Stimulated activated CD4-positive, alpha-beta T cell treated with anti-CD3 and anti-CD28 coated beads, TNF-alpha, amount 100 ng/mL, for 1 hour (primary cell): ENCODE results near the gene KCNJ12.
"Not testable (repeated sequence)": the region's sequence is repeated elsewhere in the genome, so short reads cannot be mapped to it uniquely, and the experiment has no call there.

Source experiments
- DNase-seq, 3 donors: peaks; one replicate each; pipeline ENCODE4 v3.0.0-alpha.2; 2020; ENCODE audit warnings: low read depth in 3 of 3, low spot score in 1 of 3

KCNJ12 gene

DNA sequence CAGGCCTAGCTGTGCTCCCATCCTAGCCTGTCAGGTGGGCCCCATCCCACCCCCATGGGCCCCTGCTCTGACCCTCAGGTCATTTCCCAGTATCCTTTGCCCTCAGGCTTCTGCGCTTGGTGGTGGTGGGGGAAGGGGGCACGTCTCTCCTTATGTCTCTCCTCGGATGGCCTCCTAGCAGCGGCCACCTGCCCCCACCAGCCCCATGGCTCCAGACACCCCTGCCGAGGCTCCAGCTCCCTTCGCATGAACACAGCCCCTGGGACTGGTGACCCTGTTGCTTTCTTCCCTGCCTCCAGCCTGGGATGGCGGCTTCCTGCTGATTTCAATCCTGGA lies 27.3 kb upstream of the KCNJ12 start:
- DNase-seq = not testable (repeated sequence)

DNA sequence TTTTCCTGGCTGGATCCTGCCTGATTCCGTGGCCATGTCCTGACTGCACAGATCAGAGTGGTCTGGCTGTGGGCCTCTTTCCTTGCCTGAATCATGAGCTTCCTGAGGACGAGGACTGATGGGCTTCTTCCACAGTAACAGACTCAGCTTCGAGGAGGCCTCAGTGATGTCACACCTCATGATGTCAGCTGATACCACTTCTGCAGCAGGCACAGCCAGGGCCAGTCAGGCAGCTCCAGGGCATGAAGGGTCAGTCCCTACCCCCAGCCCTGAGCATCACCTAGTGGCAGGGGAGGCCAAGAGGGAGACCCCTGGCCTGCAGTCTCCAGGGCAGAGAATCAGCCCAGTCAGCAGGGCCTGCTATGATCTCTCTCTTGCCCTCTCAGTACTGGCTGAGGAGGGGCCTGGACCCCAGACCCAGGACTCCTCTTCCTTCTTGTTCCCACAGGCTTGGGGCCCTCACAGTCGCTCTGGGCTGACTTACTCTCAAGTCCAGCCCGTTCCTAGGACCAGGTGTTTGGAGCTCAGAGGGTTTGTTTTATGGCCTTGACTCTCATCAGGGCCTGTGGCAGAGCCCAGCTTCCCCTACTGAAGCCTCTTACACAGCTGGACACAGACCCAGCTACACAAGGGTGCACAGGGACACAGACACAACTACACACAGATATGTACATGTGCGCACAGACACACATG lies 26.7 kb upstream of the KCNJ12 start:
- not testable (repeated sequence) for DNase-seq

DNA sequence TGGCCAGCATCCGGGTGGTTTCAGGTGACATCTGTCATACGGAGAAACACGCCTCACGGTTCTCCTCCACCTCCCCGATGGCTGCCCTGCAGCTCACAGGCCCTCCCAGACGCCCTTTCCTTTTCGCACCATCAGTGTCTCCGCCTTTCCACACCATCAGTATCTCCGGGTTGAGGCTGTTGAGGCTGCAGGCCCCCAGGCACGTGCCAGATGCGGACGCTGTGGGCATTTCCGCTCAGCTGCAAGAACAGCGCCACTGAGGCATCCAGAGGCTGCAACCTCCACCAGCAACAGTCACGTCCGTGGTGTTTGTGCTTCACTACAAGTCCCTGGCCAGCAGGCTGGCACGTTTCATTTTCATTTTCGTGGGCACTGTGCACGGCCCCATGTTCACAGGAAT lies 25.7 kb upstream of the KCNJ12 start:
- not testable (repeated sequence) for DNase-seq

DNA sequence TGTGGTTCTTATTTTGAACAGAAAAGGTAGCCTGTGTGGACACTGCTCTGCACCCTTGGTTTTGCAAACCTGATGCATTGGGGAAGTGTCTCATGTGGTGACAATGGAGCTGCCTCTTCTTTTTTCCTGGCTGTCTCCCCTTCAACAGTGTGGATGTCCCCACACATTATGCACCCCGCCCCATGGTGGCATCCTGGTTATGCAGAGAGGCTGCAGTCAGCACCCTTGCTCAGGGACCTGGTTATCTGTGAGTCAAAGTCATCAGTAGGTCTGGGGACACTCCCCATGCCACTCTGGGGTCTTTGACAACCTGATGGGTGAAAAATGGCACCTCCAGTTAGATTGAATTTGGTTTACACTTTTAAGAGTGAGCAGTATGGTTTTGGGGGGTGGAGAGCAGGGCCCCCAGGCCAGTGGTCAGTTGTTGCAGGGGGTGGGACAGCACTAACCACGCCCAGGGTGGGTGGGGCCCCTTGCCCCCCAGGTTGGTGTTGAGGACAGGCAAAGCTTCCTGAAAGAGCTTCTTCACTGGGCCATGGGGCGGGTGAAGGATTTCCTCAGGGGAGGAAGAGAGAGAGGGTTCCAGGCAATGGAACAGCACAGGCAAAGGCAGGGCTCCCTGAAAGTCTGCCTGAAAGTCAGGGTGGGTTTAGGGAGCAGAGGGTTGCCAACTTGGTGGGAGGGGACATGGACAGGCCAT lies 24.6 kb upstream of the KCNJ12 start:
- no peak for DNase-seq

DNA sequence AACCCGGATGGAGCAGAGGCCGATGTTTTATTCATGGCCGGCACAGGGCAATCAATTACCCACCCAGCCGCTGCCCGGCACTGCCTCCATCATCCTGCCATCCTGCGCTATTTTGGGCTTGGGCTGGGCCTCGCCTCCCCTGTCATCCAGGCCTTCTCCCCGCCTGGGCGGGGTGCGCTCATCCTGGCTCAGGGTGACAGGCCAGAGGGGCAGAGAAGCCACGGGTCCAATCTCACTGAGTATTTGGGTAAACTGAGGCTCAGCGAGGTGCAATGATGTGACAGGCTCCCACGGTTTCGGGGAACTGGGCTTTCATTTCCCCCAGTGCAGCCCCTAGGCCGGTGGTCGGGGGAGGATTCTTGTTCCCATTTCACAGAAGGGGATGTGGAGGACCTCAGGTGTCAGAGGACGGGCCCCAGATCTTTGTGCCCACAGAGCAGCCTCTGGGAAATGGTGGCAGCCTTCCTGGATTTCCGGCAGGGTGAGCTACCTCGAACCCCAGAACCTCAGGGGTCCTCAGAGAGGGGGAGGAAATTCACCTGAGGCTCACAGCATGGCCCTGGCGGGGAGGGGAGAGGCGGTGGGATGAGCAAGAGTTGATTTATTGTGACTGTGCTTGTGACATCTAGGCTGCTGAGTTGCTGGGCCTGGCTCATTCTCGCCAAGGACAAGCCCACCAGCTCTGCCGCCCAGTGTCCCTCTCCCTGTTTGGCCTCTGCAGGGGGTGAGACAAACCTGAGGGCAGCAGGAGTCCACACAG lies 23.8 kb upstream of the KCNJ12 start:
- DNase-seq = no peak

- no peak for DNase-seq
Observed at GRCh38 chr17:21352981-21353265, 23.2 kb upstream of the KCNJ12 start.

- no peak for DNase-seq
Observed at GRCh38 chr17:21353326-21354010, 22.7 kb upstream of the KCNJ12 start.

DNA sequence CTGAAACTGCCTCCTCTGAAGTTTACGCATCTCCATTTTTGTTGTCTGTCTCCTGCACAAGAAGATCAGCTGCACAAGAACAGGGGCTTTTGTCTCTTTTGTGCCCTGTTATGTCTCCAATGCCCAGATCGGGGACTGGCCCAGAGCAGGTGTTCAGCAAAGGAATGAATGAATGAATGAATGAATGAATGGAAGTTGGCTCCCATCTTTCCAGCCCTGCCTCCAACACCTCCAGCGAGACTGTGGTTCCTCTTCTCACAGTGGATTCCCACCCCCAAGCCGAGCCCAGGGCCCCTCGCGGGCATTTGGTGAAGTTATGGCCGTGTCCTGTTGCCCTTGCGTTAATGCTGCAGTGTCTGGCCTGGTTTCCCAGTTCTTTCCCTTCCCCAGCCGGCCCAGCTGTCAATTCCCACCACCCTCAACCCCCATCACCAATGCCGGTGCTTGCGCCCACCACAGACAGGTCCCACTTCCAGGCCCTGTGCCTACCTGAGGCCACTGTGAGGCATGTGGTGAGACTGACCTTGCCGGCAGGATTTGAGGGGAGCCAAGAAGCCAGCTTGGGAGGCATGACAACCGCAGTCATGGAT lies 21.3 kb upstream of the KCNJ12 start:
- no peak for DNase-seq

DNA sequence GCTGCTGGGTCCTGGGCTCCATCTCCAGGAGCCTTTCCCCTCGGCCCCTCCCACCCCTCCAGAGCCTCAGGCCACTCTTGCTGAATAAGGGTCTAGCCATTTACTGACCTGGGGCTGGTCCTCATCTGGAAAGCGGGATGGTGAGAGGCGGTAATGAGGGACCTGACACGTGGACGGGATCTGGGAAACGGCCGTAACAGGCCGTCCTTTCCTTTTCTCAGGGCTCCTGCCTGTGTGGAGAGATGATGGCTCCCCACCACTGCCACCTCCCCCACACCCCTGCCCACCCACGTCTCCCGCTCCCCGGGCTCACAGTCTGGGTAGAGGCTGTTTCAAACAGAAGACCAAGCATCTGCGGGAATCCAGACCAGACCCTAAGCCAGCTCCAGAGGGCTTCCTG lies 20.6 kb upstream of the KCNJ12 start:
- no peak for DNase-seq

- no peak for DNase-seq
Observed at GRCh38 chr17:21356537-21357127, 19.5 kb upstream of the KCNJ12 start.

- no peak for DNase-seq
Observed at GRCh38 chr17:21357281-21357680, 18.9 kb upstream of the KCNJ12 start.

DNA sequence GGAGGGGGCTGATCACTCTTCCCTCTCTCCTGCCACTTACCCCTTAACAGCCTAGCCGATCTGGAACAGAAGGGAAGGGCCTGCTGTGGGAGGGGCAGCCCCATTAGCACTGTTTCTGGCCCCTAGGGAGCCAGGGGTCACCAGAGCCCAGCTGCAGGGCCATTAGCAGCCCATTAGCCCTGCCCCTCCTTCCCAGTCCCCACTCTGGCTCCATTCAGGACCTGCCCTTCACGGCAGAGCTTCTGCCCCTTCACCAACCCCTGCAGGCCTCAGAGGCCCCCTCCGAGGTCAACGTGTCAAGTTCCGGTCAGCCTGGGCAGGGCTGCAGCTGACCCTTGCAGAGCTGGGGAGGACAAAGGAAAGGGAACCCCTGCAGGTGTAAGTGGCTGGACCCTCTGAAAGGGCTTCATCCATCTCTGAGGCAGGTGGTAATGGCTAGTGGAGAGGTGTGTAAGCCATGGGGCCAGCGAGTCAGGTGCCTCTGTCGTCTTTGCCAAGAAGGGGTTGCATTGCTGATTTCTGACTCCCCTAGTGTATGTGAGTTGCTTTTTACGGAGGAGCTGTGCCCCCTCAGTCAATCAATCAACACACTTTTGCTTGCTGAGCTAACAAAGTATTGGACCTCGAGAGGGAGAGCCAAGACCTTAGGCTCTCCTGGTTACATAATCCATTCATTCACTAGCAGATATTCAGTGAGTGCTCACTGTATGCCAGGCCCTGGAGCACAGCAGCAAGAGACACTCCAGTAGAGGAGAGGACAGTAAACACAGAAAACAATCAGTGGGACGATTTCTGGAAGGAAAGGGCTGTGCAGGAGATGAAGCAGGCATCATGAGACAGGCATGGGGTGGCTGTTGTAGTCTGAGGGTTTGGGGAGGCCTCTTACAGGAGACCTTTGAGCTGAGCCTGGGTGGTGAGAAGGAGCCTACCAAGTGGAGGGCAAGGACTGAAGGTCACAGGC lies 18.2 kb upstream of the KCNJ12 start:
- no peak for DNase-seq

DNA sequence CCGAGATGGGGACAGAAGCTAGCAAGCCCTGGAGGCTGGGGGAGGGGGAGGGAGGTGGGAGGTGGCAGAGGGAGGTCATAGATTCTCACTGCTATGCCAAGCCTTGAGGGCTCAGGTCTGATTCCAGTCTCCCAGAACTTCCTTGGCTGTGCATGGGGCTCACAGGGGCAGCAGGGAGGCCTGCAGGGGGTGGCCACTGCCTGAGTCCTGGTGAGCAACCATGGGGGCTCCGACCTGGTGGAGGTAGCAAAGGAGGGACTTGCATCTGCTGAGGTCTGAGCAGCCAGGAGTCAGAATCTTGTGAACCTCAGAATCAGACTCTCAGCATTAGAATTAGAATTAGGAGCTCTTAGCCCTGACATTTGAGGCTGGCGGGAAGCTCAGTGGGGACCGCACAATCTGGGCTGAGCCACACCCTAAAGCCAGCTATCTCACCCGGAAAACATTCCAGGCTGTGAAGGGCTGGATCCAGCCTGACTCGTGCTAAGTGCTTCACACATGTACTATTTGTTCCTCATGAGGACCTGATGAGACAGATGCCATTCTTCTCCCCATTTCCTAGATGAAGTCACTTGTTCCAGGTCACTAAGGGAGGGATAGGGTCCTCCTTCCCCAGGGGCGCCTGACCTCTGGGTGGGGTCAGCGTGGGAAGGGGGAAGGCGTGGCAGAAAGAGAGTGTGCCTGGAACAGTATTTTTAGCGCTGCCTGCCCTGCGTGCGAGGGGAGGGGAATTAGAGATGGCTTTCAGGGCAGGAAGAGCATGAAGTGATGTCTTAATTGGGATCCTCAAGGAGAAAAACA lies 17.3 kb upstream of the KCNJ12 start:
- no peak for DNase-seq

DNA sequence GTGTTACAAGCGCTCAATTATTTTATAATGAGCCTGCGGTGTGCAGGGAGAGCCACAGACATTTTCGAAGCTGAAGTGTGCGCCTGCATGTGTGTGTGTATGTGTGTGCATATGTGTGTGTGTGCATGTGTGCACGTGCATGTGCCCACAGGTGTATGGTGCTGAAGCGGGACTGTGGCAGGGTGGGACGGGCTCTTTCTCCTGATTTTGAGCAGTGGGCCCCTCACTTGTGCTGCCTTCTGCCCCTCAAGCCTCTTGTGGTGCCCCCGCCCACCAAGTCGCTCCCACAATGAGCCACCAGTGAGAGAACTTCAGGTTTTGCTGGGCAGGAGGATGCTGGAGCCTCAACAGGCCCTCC lies 16.7 kb upstream of the KCNJ12 start:
- no peak for DNase-seq

DNA sequence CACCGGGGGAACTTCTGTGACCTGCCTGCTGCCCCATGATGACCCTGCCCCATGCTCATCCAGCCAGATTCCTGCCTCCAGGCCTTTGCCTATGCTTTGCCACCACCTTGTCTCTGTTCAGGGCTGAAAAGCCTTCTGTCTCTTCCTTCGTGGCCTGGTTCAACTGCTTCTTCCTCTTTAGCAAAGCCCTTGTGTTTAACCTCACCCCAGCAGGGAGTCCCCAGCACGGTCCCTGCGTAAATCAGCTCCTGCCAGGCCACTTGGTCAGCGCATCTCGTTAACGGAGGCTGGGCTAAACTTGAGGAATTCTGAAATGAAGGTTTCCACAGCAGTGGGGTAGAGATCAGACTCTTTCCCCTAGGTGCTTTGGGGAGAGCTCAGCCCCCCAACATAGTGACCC lies 16.1 kb upstream of the KCNJ12 start:
- no peak for DNase-seq

DNA sequence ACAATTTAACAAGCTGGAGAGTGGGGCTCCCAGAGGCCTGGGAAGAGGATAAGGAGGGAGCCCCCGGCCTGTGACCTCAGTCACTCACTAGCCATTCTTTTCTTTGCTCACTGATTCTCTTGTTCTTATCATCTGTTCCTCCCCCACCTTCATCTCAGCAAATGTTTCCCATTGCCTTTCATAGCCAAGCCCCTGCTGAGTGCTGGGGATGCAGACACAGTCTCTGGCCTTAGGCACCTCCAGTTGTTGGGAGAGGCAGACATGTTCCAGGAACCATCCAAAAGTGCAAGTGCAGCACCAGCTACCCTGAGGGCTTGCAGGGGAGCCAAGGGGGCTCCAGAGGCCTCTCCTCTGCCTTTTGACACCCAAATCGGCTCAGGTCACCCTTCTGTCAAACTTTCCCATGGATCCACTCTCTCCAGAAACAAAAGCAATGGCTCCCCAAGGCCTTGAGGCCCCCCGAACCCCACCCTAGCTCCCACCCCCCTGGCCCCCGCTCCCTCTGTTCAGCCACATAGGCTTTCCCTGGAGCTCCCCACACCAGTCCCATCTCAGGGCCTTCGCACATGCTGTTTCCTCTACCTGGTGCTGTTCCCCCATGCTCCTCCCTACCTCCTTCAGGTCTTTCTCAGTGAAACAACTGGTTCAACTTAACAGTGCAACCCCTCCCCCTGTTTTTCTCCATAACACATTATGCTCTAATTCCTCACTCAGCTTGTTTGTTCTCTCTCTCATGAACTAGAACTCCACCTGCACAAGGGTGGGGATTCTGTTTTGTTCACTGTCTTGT lies 14.9 kb upstream of the KCNJ12 start:
- DNase-seq = no peak

- DNase-seq = no peak
Observed at GRCh38 chr17:21362331-21362931, 13.7 kb upstream of the KCNJ12 start.
